Limb (tissue), 2 donors: ENCODE results near the gene ABCB11.
"Not testable (repeated sequence)": the region's sequence is repeated elsewhere in the genome, so short reads cannot be mapped to it uniquely, and the experiment has no call there.

Source experiments
- DNase-seq, 2 donors: peaks; one replicate each; pipeline ENCODE4 v3.0.0-alpha.2; 2016; ENCODE audit errors: extremely low spot score in 2 of 2

Gene ABCB11

GRCh38 chr2:169031202-169031601 is at the start of gene ABCB11:
Gene ABCB11 (minus strand): TSS chr2:169031324. CDS start chr2:169018125, 13,199 bp downstream.
- no peak for DNase-seq

- DNase-seq = no peak
Measured at GRCh38 chr2:169080250-169081069, 49.3 kb upstream of the ABCB11 start.

- DNase-seq = no peak
Measured at GRCh38 chr2:169077674-169078240, 46.6 kb upstream of the ABCB11 start.

GRCh38 chr2:169073963-169074751 is 43.0 kb upstream of the ABCB11 start:
- no peak for DNase-seq

GRCh38 chr2:169073211-169073962 is 42.3 kb upstream of the ABCB11 start:
- DNase-seq = no peak

GRCh38 chr2:169072163-169072925 is 41.2 kb upstream of the ABCB11 start:
- DNase-seq = no peak

- DNase-seq = no peak
Measured at GRCh38 chr2:169071455-169071854, 40.3 kb upstream of the ABCB11 start.

GRCh38 chr2:169069833-169070232 is 38.7 kb upstream of the ABCB11 start:
- DNase-seq = no peak

GRCh38 chr2:169069341-169069740 is 38.2 kb upstream of the ABCB11 start, which contains the start of gene DHRS9:
Gene DHRS9 (plus strand): TSS chr2:169069563. CDS start chr2:169081582, 12,019 bp downstream.
- DNase-seq = no peak

GRCh38 chr2:169066897-169067296 is 35.8 kb upstream of the ABCB11 start:
- DNase-seq = no peak

- DNase-seq = no peak
Measured at GRCh38 chr2:169065864-169066517, 34.9 kb upstream of the ABCB11 start.

GRCh38 chr2:169065422-169065821 is 34.3 kb upstream of the ABCB11 start:
- DNase-seq = no peak

- not testable (repeated sequence) for DNase-seq
Measured at GRCh38 chr2:169064199-169064598, 33.1 kb upstream of the ABCB11 start.

GRCh38 chr2:169054575-169054974 is 23.5 kb upstream of the ABCB11 start:
- not testable (repeated sequence) for DNase-seq

GRCh38 chr2:169050476-169051240 is 19.5 kb upstream of the ABCB11 start:
- no peak for DNase-seq

GRCh38 chr2:169049142-169049541 is 18.0 kb upstream of the ABCB11 start:
- no peak for DNase-seq

- DNase-seq = no peak
Measured at GRCh38 chr2:169047256-169048250, 16.4 kb upstream of the ABCB11 start.
